NCI-H446 (cell line): ENCODE results near the gene BRD3.

ENCODE experiments used
- DNase-seq, 2 experiments: peaks; one replicate each; lab custom pipeline; 2025; lab: John Stamatoyannopoulos, UW

BRD3 gene

DNA sequence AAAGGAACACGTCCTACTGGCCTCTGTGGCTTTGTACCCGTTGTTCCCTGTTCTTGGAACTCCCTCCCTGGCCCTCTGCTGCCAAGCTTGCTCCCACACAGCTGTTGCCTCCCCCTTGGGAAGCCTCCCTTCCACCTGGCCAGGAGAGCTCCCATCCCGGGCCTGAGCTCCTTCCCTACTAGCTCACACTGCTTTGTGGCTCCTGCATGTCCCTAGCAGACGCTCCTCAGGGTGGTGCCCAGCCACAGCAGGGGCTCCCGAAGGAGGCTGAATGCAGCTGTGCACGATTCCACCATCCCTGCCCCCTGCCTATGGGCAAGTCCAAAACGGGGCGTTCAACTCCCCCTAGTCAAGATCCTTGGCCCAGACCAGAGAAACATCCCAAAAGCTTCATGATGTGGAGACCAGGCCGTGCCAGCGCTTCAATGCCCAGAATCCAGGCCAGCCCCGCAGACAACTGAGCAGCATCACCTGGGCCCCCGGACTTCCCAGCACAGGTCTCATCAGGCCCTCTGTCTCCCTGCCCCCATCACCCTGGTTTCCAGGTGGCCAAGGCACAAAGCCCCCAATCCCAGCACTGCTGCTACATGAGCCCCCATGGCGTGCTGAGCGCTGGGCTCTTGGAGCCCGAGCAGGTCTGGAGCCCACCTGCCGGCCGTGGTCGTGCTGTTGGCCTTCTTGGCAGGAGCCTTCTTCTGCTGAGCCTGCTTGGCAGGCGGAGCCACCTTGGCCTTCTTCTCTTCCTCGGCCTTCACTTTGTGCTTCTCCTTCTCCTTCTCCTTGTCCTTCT lies 28.2 kb downstream of the BRD3 start:
- DNase-seq, result no peak

DNA sequence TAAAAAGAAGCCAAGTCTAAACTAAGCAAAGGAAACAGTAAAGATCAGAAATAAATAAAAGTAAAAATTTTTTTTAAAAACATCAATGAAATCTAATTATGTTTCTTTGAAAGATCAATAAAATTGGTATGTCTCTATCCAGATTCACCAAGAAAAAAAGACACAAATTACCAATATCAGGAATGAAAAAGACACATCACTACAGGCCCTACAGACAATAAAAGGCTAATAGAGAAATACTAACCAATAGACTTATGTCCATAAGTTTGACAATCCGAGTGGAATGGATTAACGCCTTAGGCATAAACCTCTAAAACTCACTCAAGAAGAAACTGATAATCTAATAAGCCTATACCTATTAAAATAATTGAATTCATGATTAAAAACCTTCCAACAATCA lies 30.2 kb downstream of the BRD3 start:
- no peak for DNase-seq

DNA sequence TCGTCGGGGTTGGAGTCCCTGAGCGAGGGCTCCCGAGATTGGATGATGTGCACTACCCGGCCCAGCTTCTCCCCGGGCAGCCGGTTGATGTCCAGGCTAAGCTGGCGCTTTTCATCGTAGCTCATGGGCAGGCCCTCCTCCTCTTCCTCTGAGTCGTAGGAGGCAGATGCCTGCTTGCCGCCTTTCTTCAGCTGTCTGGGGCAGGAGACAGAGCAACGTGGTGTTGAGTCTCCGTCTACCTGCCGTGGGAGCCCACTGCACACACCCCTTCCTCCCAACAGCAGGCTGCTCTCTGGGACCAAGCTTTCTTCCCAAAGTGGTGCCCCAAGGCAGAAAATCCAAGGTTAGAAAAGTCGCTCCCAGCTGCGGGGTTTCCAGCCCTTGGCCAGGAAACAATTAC lies 31.7 kb downstream of the BRD3 start:
- no peak for DNase-seq

GRCh38 chr9:134035041-134036039 lies 32.5 kb downstream of the BRD3 start:
- DNase-seq, result no peak

- DNase-seq, result no peak
Observed at GRCh38 chr9:134034215-134035040, 33.4 kb downstream of the BRD3 start.

DNA sequence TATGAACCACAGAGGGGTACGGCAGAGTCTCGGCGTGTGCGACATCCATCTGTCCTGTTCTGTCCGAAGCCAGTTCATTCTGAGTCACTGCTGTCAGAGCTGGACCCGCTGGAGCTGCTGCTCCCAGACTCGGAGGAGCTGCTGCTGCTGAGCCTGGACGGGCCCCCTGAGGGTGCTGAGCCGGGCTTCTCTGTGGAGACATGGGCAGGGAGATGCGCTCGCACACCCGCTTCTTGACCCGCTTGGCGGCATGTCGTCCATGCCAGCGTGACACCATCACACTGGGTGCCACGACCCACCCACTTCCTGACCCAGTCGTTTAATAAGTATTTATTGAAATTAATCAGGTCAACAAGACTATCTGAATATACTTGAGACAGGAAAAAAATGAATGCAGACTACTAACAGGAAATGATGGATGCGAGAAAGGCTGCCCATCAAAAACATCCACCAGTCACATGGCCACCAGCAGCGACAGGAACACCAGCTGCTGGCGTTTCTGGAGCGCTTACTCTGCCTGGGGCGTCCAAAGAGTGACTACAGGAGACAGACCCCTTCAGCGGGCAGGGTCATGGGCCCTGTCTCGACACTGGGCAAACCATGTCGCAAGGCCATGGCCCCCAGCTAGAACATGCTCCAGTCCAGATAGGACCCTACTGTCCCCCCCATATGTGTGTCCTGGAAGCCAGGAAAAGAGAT lies 34.2 kb downstream of the BRD3 start:
- no peak for DNase-seq

GRCh38 chr9:134032456-134033222 lies 35.2 kb downstream of the BRD3 start:
- DNase-seq, result no peak

DNA sequence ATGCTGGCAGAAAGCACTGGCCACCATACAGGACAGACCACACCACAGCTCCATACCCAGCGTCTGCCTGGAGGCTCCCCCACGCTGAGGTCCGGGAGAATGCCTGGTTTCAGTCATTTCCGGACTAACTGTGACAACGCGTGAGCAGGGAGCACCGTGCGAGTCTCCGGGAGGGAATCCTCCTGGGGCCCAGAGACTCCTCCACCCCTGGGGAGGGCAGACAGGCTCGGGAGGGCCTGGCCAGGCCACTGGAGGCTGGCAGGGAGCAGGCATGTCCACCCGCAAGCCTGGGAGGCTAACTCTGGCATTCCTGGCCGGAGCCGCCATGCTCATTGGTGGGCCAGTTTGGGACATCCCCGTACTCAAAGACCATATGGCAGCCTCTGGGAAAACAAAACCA lies 36.0 kb downstream of the BRD3 start:
- no peak for DNase-seq

DNA sequence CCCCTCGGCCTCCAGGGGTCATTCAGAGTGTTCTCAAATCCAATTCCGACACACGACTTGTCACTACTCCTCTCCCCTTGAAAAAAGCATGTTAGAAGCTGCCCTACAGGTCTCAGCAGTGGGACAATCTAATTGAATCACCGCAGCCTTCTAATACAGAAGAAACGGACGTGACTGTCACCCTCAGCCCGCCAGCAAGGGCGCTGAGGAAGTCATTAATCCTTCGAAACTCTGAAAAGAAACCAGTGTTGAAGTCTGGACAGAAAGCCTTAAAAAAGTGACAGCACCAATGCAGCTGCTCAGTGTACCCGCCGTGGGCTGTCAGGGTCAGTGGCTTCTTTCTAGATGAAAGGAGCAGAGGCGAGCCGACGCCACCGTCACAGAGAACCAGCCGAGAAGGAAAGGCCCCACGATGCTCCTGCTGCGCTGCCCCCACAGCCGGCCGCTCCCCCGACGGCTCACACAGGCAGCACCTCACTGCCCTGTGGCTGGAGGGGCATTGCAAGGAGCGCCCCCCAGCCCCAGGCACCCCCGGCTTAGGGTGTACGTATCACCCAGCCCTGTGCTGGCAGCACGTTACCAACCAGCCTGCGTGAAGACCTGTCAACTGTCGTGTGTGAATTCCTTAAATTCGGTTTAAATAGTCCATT lies 36.9 kb downstream of the BRD3 start:
- no peak for DNase-seq

- DNase-seq, result no peak
Observed at GRCh38 chr9:134029248-134030226, 38.3 kb downstream of the BRD3 start.

GRCh38 chr9:134028575-134029247 lies 39.1 kb downstream of the BRD3 start:
- no peak for DNase-seq

GRCh38 chr9:134028076-134028475 lies 39.8 kb downstream of the BRD3 start:
- DNase-seq, result no peak

DNA sequence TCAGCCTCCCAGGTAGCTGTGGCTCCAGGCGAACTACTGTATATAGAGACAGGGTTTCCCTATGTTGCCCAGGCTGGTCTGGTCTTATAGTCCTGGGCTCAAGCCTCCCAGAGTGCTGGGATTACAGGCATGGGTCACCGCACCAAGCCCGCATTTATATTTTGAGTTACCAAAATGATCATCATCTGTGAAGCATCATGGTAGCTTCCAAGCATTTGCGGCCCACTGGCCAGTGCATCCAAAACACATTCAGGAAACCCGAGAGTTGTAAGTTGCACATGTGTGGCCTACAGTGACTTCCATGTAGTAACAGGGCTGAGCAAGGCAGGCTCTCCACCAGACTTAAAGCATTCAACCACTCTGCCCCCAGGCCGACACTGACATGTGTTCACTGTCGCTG lies 40.3 kb downstream of the BRD3 start:
- no peak for DNase-seq

DNA sequence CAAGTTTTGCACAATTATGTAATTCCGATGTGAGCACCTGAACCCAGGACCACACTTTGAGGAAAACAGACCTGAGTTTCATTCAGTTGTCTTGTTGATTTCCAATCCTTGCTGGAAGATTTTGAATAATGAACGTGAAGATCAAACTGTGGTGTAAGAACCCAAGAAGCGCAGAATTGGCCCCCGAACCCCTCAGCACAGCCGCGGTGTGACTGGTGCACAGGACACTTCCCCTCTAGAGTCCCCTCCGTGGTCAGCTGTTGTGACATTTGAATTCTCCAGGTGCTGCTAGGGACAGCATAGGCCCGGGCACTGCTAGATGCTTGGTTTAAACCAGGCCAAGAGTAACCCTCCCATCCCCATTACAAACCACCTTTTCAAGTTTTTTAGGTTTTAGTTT lies 40.8 kb downstream of the BRD3 start:
- DNase-seq, result no peak

GRCh38 chr9:134026581-134026980 lies 41.2 kb downstream of the BRD3 start:
- DNase-seq, result no peak

GRCh38 chr9:134025606-134026541 lies 42.0 kb downstream of the BRD3 start:
- DNase-seq, result no peak
